NCI-H345 treated with DMSO at 0.1 percent for 48 hours (cell line): ENCODE data around the gene DDAH2.

Source experiments
- DNase-seq: peaks from one replicate; lab custom pipeline; 2025; ENCODE audit not compliant: unreplicated experiment; lab: John Stamatoyannopoulos, UW

DDAH2 gene

GRCh38 chr6:31728767-31729514 lies at the start of gene DDAH2:
TSS of gene DDAH2 (minus strand) at chr6:31729299. CDS start at chr6:31729161, 138 bp downstream.
- no peak for DNase-seq

GRCh38 chr6:31778193-31778592 lies 49.1 kb upstream of the DDAH2 start:
- DNase-seq, result no peak

- no peak for DNase-seq
Measured at GRCh38 chr6:31777667-31778050, 48.6 kb upstream of the DDAH2 start.

GRCh38 chr6:31776989-31777666 lies 48.0 kb upstream of the DDAH2 start, which contains the start of gene VWA7:
TSS of gene VWA7 (minus strand) at chr6:31777328. CDS start at chr6:31776779, 549 bp downstream.
- DNase-seq, result no peak

GRCh38 chr6:31776485-31776988 lies 47.4 kb upstream of the DDAH2 start:
- no peak for DNase-seq

- no peak for DNase-seq
Measured at GRCh38 chr6:31775633-31776484, 46.8 kb upstream of the DDAH2 start.

GRCh38 chr6:31775184-31775583 lies 46.1 kb upstream of the DDAH2 start:
- no peak for DNase-seq

GRCh38 chr6:31771992-31772358 lies 42.9 kb upstream of the DDAH2 start:
- DNase-seq, result no peak

GRCh38 chr6:31770860-31771259 lies 41.8 kb upstream of the DDAH2 start:
- no peak for DNase-seq

- peak; percentile 8 for DNase-seq
Measured at GRCh38 chr6:31769684-31770371, 40.7 kb upstream of the DDAH2 start.

- no peak for DNase-seq
Measured at GRCh38 chr6:31768363-31769257, 39.5 kb upstream of the DDAH2 start.

GRCh38 chr6:31767096-31767645 lies 38.1 kb upstream of the DDAH2 start:
- DNase-seq, result no peak

- DNase-seq, result no peak
Measured at GRCh38 chr6:31765910-31766794, 37.1 kb upstream of the DDAH2 start.

GRCh38 chr6:31765559-31765909 lies 36.4 kb upstream of the DDAH2 start:
- DNase-seq, result no peak

- DNase-seq, result no peak
Measured at GRCh38 chr6:31764198-31764597, 35.1 kb upstream of the DDAH2 start.

GRCh38 chr6:31763619-31763940 lies 34.5 kb upstream of the DDAH2 start:
- no peak for DNase-seq

- no peak for DNase-seq
Measured at GRCh38 chr6:31762878-31763618, 33.9 kb upstream of the DDAH2 start.

GRCh38 chr6:31762356-31762755 lies 33.3 kb upstream of the DDAH2 start, which contains the start of gene SAPCD1:
TSS of gene SAPCD1 (plus strand) at chr6:31762656. CDS start at chr6:31763055, 399 bp downstream.
- no peak for DNase-seq
